Renal pelvis (tissue), 12 donors: ENCODE measurements around the gene CEND1. TPM values are rescaled to one million over a fixed set of nuclear protein-coding genes. Genes with fewer than 3 reads are reported as not detected.
A peak's percentile ranks its signal among the peaks of the same experiment; 100 is the strongest.

Experiments used
- DNase-seq: peaks from one replicate; pipeline ENCODE4 v3.0.0-alpha.2; 2013
- long read RNA-seq, 16 experiments: transcript quantifications; one replicate each; lab custom pipeline, GENCODE V29; 2026
- polyA plus RNA-seq, 3 donors: library from polyadenylated mRNA; unstranded; fragments of 120-200 nt; gene quantifications; one replicate each; pipeline ENCODE4 v1.2.1, GENCODE V29; 2013; ENCODE audit not compliant: insufficient read length in 3 of 3

The CEND1 gene
- 1 to 10 TPM in 1 of 3 donors, under 1 TPM in 2; 0.64 to 1.3 (median 0.83) TPM for polyA plus RNA-seq
- long read RNA-seq, donor 1: 0 reads
- long read RNA-seq, donor 2, partial matches to known transcripts: 0 of 1 reads
- long read RNA-seq, donor 2, other reads (novel, unspliced or antisense): 0 of 1 reads
- long read RNA-seq, donor 3: 0 reads
- long read RNA-seq, donor 4, partial matches to known transcripts: 0 of 1 reads
- long read RNA-seq, donor 4, other reads (novel, unspliced or antisense): 0 of 1 reads
- long read RNA-seq, donor 5: 0 reads
- long read RNA-seq, donor 6: 0 reads
- long read RNA-seq, donor 7: 0 reads
- long read RNA-seq, donor 8: 0 reads
- long read RNA-seq, donor 9: 0 reads
- long read RNA-seq, donor 10: 0 reads
- long read RNA-seq, donor 11: 0 reads
- long read RNA-seq, donor 12: 0 reads
- long read RNA-seq, donor 13: 0 reads
- long read RNA-seq, donor 14: 0 reads
- long read RNA-seq, donor 15, partial matches to known transcripts: 0 of 2 reads
- long read RNA-seq, donor 15, other reads (novel, unspliced or antisense): 0 of 2 reads
- long read RNA-seq, donor 16: 0 reads

DNA sequence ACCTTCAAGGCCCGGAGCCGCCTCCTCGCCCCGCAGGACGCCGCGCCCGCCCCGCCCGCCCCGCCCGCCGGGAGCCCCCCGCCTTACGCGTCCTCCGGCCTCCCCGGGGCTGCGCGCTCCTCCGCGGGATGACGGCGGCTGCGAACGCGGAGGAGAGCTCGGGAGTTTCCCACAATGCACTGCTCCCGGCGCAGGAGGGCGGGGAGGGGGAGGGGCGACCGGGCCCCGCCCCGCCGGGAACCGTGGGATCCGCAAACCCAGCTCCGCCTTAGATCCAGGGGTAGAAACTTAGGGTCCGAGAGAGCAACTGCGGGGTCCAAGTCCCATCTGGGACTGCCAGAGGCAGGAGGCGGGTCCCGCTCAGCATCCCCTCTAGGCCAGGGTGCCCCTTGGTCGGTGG lies at the start of gene CEND1:
Gene CEND1 (minus strand): TSS at position 148 of the 400 bp plus-strand sequence. CDS start 1,514 bp downstream, outside the sequence.
- no peak for DNase-seq

- no peak for DNase-seq
These were observed 49.4 kb upstream of the CEND1 start for GRCh38 chr11:839280-839623.

- no peak for DNase-seq
These were observed 48.8 kb upstream of the CEND1 start for GRCh38 chr11:838441-839279.

GRCh38 chr11:837990-838307 lies 48.1 kb upstream of the CEND1 start:
- DNase-seq: no peak

- DNase-seq: no peak
These were observed 47.5 kb upstream of the CEND1 start for GRCh38 chr11:837189-837989.

DNA sequence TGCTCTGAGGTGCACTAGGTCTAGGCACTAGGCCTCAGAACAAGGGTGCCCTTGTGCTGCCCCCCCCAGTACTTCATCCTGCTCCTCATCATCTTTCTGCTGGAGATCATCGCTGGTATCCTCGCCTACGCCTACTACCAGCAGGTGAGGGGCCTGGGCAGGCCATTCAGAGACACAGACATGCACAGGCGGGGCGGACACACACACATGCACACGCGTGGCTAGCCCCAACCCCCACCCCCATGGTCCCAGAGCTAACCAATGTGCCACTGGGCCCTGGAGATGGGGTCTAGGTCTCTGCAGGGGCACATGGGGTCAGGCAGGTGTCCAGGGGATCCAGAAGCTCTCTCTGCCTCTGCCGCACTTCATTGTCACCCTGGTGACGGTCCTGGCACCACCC lies 46.8 kb upstream of the CEND1 start:
- no peak for DNase-seq

GRCh38 chr11:836274-836673 lies 46.4 kb upstream of the CEND1 start:
- DNase-seq: no peak

GRCh38 chr11:834371-835316 lies 44.8 kb upstream of the CEND1 start:
- DNase-seq: peak; percentile 77

- DNase-seq: no peak
These were observed 44.0 kb upstream of the CEND1 start for GRCh38 chr11:833849-834311.

GRCh38 chr11:833114-833791 lies 43.4 kb upstream of the CEND1 start:
- DNase-seq: peak; percentile 58

DNA sequence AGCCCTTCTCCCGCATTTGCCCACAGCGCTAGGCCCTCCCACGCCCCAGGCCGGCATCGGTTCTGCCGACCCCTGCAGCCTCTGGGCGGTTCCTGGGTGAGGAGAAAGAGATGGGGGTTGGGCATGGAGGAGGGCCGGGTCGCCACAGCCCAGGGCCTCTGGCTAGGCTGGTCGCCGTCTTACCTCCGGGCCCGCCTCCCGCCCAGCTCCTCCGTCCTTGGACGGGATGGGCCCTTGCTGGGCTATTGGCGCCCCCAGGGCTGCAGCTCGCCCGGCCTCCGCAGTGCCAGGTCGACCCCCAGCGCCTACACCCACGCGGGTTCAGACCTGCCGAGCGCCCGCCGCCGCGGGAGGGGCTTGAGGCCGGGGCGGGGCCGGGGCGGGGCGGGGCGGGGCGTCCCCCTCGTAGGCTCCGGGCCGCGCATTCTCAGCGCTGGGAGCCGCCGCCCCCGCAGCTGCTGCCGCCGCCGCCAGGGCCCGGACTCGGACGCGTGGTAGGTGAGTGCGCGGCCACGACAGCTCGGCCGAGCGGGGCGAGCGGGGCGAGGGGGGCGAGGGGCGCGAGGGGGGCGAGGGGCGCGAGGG lies 42.7 kb upstream of the CEND1 start, which contains the start of gene CD151:
Gene CD151 (plus strand): TSS at position 424 of the 585 bp plus-strand sequence. CDS start 3,118 bp downstream, outside the sequence.
- peak; percentile 65 for DNase-seq

- DNase-seq: no peak
These were observed 42.2 kb upstream of the CEND1 start for GRCh38 chr11:831961-832528.

- no peak for DNase-seq
These were observed 41.4 kb upstream of the CEND1 start for GRCh38 chr11:831118-831864.

- DNase-seq: peak; percentile 73
These were observed 40.6 kb upstream of the CEND1 start for GRCh38 chr11:830295-831117.

- no peak for DNase-seq
These were observed 40.0 kb upstream of the CEND1 start for GRCh38 chr11:829847-830294.

- DNase-seq: no peak
These were observed 39.4 kb upstream of the CEND1 start for GRCh38 chr11:829176-829846.
